VCaP (cell line): ENCODE measurements around the gene GATAD2A.

Source experiments
- H3K27ac ChIP-seq: fragments of 450-650 bp; 2 replicates; pipeline ENCODE4 v1.5.1; 2017
- CTCF ChIP-seq: fragments of 450-650 bp; conservative IDR thresholded peaks from 2 replicates; pipeline ENCODE4 v1.5.1; 2017; ENCODE audit warnings: mild to moderate bottlenecking, moderate library complexity

The GATAD2A gene

GRCh38 chr19:19409205-19409604, 3.7 kb downstream of the GATAD2A start:
- no peak for TF ChIP-seq CTCF
- no peak overlapping the region for H3K27ac ChIP-seq

- no peak for TF ChIP-seq CTCF
- H3K27ac ChIP-seq: no peak overlapping the region
These were observed 4.2 kb downstream of the GATAD2A start for GRCh38 chr19:19409631-19410030.

- H3K27ac ChIP-seq: no peak overlapping the region
- TF ChIP-seq CTCF: no peak
These were observed 5.4 kb downstream of the GATAD2A start for GRCh38 chr19:19410553-19411550.

- H3K27ac ChIP-seq: no peak overlapping the region
- TF ChIP-seq CTCF: no peak
These were observed 10.8 kb downstream of the GATAD2A start for GRCh38 chr19:19416280-19416679.

DNA sequence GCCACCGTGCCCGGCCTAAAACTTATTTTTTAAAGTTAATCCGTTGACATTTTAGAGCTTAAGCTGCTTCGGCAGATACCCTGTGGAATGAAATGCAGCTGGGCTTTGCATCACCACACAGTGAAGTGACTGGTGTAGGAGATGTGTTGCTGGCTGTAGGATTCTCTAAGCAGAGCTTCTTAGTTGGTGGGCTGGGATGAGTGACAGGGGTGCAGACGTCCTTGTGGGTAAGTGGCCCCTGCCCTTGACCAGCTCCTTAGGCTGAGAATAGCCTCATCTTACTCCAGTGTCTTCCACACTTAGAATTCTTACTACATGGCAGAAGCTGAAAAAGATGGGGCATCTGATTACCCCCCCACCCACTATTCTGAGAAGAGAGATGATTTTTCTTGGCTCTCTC, 11.6 kb downstream of the GATAD2A start:
- TF ChIP-seq CTCF: no peak
- H3K27ac ChIP-seq: no peak overlapping the region

GRCh38 chr19:19417628-19418245, 12.3 kb downstream of the GATAD2A start:
- no peak overlapping the region for H3K27ac ChIP-seq
- no peak for TF ChIP-seq CTCF

DNA sequence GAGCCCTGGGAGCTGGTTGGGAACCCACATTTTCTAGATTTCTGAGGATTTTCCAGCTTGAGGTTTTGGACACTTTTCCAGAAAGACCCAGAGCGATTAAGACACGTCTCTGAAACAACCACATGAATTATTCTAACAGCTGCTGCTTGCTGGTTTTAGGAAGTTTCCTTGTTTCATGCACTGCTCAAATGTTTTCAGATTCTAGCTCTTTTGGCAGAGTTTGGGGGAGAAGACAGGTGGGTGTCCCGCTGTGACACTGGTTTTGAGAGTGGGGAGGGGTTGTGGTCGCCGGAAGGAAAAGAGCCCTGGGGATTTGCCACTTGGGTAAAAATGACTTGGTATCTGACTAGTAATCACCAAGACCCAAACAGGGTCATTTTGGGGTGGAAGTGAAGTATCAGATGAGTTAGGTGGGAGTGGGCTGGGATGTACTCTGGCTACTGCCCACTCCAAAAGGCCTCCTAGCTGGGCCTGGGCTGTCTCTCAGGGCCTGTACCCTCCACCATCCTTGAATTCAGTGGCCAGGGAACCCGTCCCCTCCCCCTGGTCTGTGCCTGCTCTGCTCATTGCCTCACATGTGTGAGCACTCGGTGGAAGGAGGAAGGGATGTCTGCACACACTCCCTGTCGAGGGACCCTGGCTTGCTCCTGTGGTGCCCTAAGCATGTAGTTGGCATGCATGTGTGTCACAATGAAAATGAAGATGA, 13.2 kb downstream of the GATAD2A start:
- TF ChIP-seq CTCF: no peak
- no peak overlapping the region for H3K27ac ChIP-seq
